H9 (cell line): ENCODE data around the gene ERBIN. TPM values are rescaled to one million over a fixed set of nuclear protein-coding genes. Genes with fewer than 3 reads are reported as not detected.

Experiments
- DNase-seq: peaks from one replicate; pipeline ENCODE4 v3.0.0-alpha.2; 2017
- H2AFZ ChIP-seq: one replicate; pipeline ENCODE4 v1.6.1; 2013; ENCODE audit warnings: mild to moderate bottlenecking, low read length, control low read depth, moderate library complexity
- H2AK5ac ChIP-seq: 2 replicates; pipeline ENCODE4 v1.6.1; 2013; ENCODE audit warnings: low read length, control low read depth, mixed read lengths; ENCODE audit not compliant: insufficient read length
- H2BK120ac ChIP-seq: one replicate; pipeline ENCODE4 v1.6.1; 2013; ENCODE audit warnings: low read depth, mild to moderate bottlenecking, low read length, control low read depth, inconsistent platforms; ENCODE audit not compliant: poor library complexity, severe bottlenecking
- H2BK12ac ChIP-seq: 2 replicates; pipeline ENCODE4 v1.6.1; 2013; ENCODE audit warnings: low read length, control low read depth, mixed read lengths, low read depth; ENCODE audit not compliant: insufficient read length
- H2BK15ac ChIP-seq: 2 replicates; pipeline ENCODE4 v1.6.1; 2013; ENCODE audit warnings: low read depth, low read length, control low read depth
- H2BK20ac ChIP-seq: one replicate; pipeline ENCODE4 v1.6.1; 2013; ENCODE audit warnings: low read depth, mild to moderate bottlenecking, low read length, control low read depth, inconsistent platforms; ENCODE audit not compliant: poor library complexity, severe bottlenecking
- H2BK5ac ChIP-seq: 2 replicates; pipeline ENCODE4 v1.6.1; 2013; ENCODE audit warnings: low read length, control low read depth, mixed read lengths; ENCODE audit not compliant: insufficient read length
- H3K14ac ChIP-seq: 2 replicates; pipeline ENCODE4 v1.6.1; 2013; ENCODE audit warnings: low read length, control low read depth; ENCODE audit not compliant: insufficient read depth
- H3K18ac ChIP-seq: 2 replicates; pipeline ENCODE4 v1.6.1; 2013; ENCODE audit warnings: low read depth, mild to moderate bottlenecking, mixed read lengths, low read length, control low read depth; ENCODE audit not compliant: insufficient read length
- H3K23ac ChIP-seq: 2 replicates; pipeline ENCODE4 v1.6.1; 2013; ENCODE audit warnings: low read length, control low read depth, mixed read lengths, low read depth; ENCODE audit not compliant: insufficient read length
- H3K23me2 ChIP-seq: 2 replicates; pipeline ENCODE4 v1.6.1; 2013; ENCODE audit warnings: low read depth, mild to moderate bottlenecking, mixed read lengths, low read length, control low read depth; ENCODE audit not compliant: insufficient read length, poor library complexity, severe bottlenecking
- H3K27ac ChIP-seq: 2 replicates; pipeline ENCODE4 v1.5.1; 2013; ENCODE audit warnings: low read length, control low read depth, mixed read lengths, low read depth; ENCODE audit not compliant: insufficient read length
- H3K27me3 ChIP-seq: 2 replicates; pipeline ENCODE4 v1.6.1; 2013; ENCODE audit warnings: low read length, control low read depth, inconsistent platforms; ENCODE audit not compliant: insufficient read depth
- H3K4ac ChIP-seq: 2 replicates; pipeline ENCODE4 v1.6.1; 2013; ENCODE audit warnings: low read depth, mild to moderate bottlenecking, control low read depth, inconsistent platforms, low read length, moderate library complexity
- H3K4me1 ChIP-seq: 2 replicates; pipeline ENCODE4 v1.6.1; 2013; ENCODE audit warnings: low read length, control low read depth, inconsistent platforms; ENCODE audit not compliant: insufficient read depth
- H3K4me2 ChIP-seq: 2 replicates; pipeline ENCODE4 v1.6.1; 2013; ENCODE audit warnings: low read length, control low read depth, mixed read lengths; ENCODE audit not compliant: insufficient read length, insufficient read depth
- H3K56ac ChIP-seq: 2 replicates; pipeline ENCODE4 v1.6.1; 2013; ENCODE audit warnings: low read depth, mild to moderate bottlenecking, mixed read lengths, low read length, control low read depth; ENCODE audit not compliant: insufficient read length
- H3K79me1 ChIP-seq: 2 replicates; pipeline ENCODE4 v1.6.1; 2013; ENCODE audit warnings: low read depth, mild to moderate bottlenecking, moderate library complexity, low read length, control low read depth, inconsistent platforms; ENCODE audit not compliant: insufficient read depth, poor library complexity, severe bottlenecking
- H3K79me2 ChIP-seq: 2 replicates; pipeline ENCODE4 v1.6.1; 2013; ENCODE audit warnings: low read length, control low read depth, inconsistent platforms; ENCODE audit not compliant: insufficient read depth
- H3K9ac ChIP-seq: 2 replicates; pipeline ENCODE4 v1.6.1; 2013; ENCODE audit warnings: low read length, control low read depth, mixed read lengths; ENCODE audit not compliant: insufficient read length; ENCODE audit errors: extremely low read depth
- H3K9me3 ChIP-seq: one replicate; pipeline ENCODE4 v1.6.1; 2013; ENCODE audit warnings: low read depth, low read length, inconsistent platforms; ENCODE audit not compliant: control insufficient read depth
- H3T11ph ChIP-seq: one replicate; pipeline ENCODE4 v1.6.1; 2013; ENCODE audit warnings: mild to moderate bottlenecking, low read length, control low read depth, inconsistent platforms
- H4K20me1 ChIP-seq: one replicate; pipeline ENCODE4 v1.6.1; 2013; ENCODE audit not compliant: control insufficient read depth, insufficient read length, insufficient read depth
- H4K5ac ChIP-seq: 2 replicates; pipeline ENCODE4 v1.6.1; 2013; ENCODE audit warnings: low read depth, mild to moderate bottlenecking, mixed read lengths, low read length, control low read depth; ENCODE audit not compliant: insufficient read length
- H4K8ac ChIP-seq: replicated peaks from 2 replicates; pipeline ENCODE4 v1.6.1; 2013; ENCODE audit warnings: low read length, control low read depth, mixed read lengths, low read depth; ENCODE audit not compliant: insufficient read length
- H4K91ac ChIP-seq: 2 replicates; pipeline ENCODE4 v1.6.1; 2013; ENCODE audit warnings: low read depth, mild to moderate bottlenecking, moderate library complexity, mixed read lengths, low read length, control low read depth; ENCODE audit not compliant: insufficient read length
- H3K27ac Mint-ChIP-seq, 3 experiments: 2 replicates in 2 of 3; 3 replicates in 1 of 3; pipeline ENCODE4 v1.8.0; 2020 to 2021; ENCODE audit warnings: mixed read lengths in 3 of 3, mild to moderate bottlenecking in 1 of 3, moderate library complexity in 1 of 3
- H3K27me3 Mint-ChIP-seq: 2 replicates; pipeline ENCODE4 v1.8.0; 2021; ENCODE audit warnings: low read depth, mild to moderate bottlenecking, moderate library complexity, mixed read lengths
- H3K36me3 Mint-ChIP-seq, 3 experiments: 2 replicates in 2 of 3; 3 replicates in 1 of 3; pipeline ENCODE4 v1.8.0; 2020 to 2021; ENCODE audit warnings: low read depth in 3 of 3, mixed read lengths in 3 of 3; ENCODE audit not compliant: insufficient read depth in 1 of 3
- H3K4me1 Mint-ChIP-seq, 2 experiments: 2 replicates each; pipeline ENCODE4 v1.8.0; 2020; ENCODE audit warnings: mixed read lengths in 2 of 2
- H3K4me3 Mint-ChIP-seq, 2 experiments: 2 replicates in 1 of 2; 3 replicates in 1 of 2; pipeline ENCODE4 v1.8.0; 2020 to 2021; ENCODE audit warnings: mild to moderate bottlenecking in 2 of 2, mixed read lengths in 2 of 2, moderate library complexity in 1 of 2
- H3K9me3 Mint-ChIP-seq, 2 experiments: 2 replicates in 1 of 2; 3 replicates in 1 of 2; pipeline ENCODE4 v1.8.0; 2020; ENCODE audit warnings: mild to moderate bottlenecking in 2 of 2, mixed read lengths in 2 of 2, moderate library complexity in 1 of 2
- WGBS: extraction: QIAGEN DNeasy Blood & Tissue Kit; methylation state at CpG from one replicate; pipeline ENCODE4 v1.1.7; 2013; ENCODE audit warnings: missing lambda C conversion rate, low lambda C conversion rate, mixed read lengths; ENCODE audit not compliant: insufficient read length; ENCODE audit errors: extremely low coverage; 5-methylcytosine and 5-hydroxymethylcytosine counted together
- total RNA-seq: library from RNA; stranded (reverse); gene quantifications from 2 replicates; pipeline ENCODE4 v1.2.1, GENCODE V29; 2021
- TF ChIP-seq, protein P1 (sequence below): fragments of 200-600 bp; sonication (generic); conservative IDR thresholded peaks from 3 replicates; pipeline ENCODE4 v1.8.0; 2021; ENCODE audit warnings: antibody characterized with exemption, mild to moderate bottlenecking

The ERBIN gene
- total RNA-seq, 1 experiment from 2014 or later = 42.9 TPM

GRCh38 chr5:65880496-65881072 lies 45.8 kb upstream of the ERBIN start:
- H3K27ac ChIP-seq = no peak overlapping the region
- no peak overlapping the region for H3K56ac ChIP-seq
- Mint-ChIP-seq H3K4me1 (no peaks in the 10 kb centered on the region), H3K36me3 (no peaks in the 10 kb centered on the region; a peak in 1 of 7 replicates), H3K27ac (no peak overlapping the region), H3K4me3 (no peak overlapping the region), H3K27me3 (no peaks in the 10 kb centered on the region; the same call in 1 of the 2 replicates), H3K9me3 (peaks cover 0 to 8% of the 10 kb centered on the region in 2 experiments; a peak in 2 of 5 replicates)
- TF ChIP-seq, protein P1, sequence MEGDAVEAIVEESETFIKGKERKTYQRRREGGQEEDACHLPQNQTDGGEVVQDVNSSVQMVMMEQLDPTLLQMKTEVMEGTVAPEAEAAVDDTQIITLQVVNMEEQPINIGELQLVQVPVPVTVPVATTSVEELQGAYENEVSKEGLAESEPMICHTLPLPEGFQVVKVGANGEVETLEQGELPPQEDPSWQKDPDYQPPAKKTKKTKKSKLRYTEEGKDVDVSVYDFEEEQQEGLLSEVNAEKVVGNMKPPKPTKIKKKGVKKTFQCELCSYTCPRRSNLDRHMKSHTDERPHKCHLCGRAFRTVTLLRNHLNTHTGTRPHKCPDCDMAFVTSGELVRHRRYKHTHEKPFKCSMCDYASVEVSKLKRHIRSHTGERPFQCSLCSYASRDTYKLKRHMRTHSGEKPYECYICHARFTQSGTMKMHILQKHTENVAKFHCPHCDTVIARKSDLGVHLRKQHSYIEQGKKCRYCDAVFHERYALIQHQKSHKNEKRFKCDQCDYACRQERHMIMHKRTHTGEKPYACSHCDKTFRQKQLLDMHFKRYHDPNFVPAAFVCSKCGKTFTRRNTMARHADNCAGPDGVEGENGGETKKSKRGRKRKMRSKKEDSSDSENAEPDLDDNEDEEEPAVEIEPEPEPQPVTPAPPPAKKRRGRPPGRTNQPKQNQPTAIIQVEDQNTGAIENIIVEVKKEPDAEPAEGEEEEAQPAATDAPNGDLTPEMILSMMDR = no peak
- no peak overlapping the region for H2AFZ ChIP-seq
- H3K4me1 ChIP-seq = no peaks in the 10 kb centered on the region
- no peak overlapping the region for H2AK5ac ChIP-seq
- no peak overlapping the region for H4K8ac ChIP-seq
- H3K27me3 ChIP-seq = no peaks in the 10 kb centered on the region
- H3K79me1 ChIP-seq = no peaks in the 10 kb centered on the region
- no peak overlapping the region for H2BK20ac ChIP-seq
- H2BK12ac ChIP-seq = no peak overlapping the region
- H3K79me2 ChIP-seq = no peaks in the 10 kb centered on the region
- H2BK15ac ChIP-seq = no peak overlapping the region
- H3T11ph ChIP-seq = no peak overlapping the region
- H3K4ac ChIP-seq = no peak overlapping the region
- no peak overlapping the region for H2BK120ac ChIP-seq
- no peak for DNase-seq
- H4K91ac ChIP-seq = no peak overlapping the region
- H4K5ac ChIP-seq = no peak overlapping the region
- H3K23me2 ChIP-seq = no peaks in the 10 kb centered on the region
- H4K20me1 ChIP-seq = no peaks in the 10 kb centered on the region
- no CpG with 5 or more reads among the region's 3 CpGs for WGBS
- no peak overlapping the region for H3K4me2 ChIP-seq
- no peaks in the 10 kb centered on the region for H3K9me3 ChIP-seq
- no peak overlapping the region for H3K18ac ChIP-seq
- H3K9ac ChIP-seq = no peak overlapping the region
- H3K23ac ChIP-seq = no peak overlapping the region
- no peak overlapping the region for H3K14ac ChIP-seq
- H2BK5ac ChIP-seq = no peak overlapping the region
